GM21381 (cell line): ENCODE data around the gene CDC23.
"Not testable (repeated sequence)": the region's sequence is repeated elsewhere in the genome, so short reads cannot be mapped to it uniquely, and the experiment has no call there.

ENCODE experiments used
- ATAC-seq: cut with Tn5 transposase; IDR thresholded peaks from one replicate; pipeline ENCODE4 v1.9.1; 2021; ENCODE audit warnings: mild to moderate bottlenecking, moderate library complexity; ENCODE audit not compliant: unreplicated experiment

CDC23 gene

DNA sequence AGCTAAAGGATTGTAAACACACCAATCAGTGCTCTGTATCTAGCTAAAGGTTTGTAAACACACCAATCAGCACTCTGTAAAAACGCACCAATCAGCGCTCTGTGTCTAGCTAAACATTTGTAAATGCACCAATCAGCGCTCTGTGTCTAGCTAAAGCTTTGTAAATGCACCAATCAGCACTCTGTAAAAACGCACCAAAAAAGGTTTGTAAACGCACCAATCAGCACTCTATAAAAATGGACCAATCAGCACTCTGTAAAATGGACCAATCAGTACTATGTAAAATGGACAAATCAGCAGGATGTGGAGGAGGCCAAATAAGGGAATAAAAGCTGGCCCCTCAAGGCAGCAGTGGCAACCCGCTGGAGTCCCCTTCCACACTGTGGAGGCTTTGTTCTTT is 69.5 kb downstream of the CDC23 start:
- ATAC-seq: not testable (repeated sequence)

DNA sequence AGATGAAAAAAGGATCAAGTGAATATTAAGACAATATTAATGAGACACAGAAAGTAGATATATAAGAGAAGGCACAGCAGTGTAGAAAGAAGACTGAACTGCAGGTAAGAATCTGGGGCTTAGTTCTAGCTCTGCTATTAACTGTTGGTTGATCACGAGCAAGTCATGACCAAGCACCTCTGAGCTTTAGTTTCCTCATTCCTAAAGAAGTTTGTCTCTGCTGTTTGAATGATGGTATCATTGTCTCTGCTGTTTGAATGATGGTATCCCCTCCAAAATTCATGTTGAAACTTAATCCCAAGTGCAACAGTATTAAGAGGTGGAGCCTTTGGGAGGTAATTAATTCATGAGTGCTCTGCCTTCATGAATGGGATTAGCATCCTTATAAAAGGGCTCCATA is 71.4 kb downstream of the CDC23 start:
- ATAC-seq: no peak

DNA sequence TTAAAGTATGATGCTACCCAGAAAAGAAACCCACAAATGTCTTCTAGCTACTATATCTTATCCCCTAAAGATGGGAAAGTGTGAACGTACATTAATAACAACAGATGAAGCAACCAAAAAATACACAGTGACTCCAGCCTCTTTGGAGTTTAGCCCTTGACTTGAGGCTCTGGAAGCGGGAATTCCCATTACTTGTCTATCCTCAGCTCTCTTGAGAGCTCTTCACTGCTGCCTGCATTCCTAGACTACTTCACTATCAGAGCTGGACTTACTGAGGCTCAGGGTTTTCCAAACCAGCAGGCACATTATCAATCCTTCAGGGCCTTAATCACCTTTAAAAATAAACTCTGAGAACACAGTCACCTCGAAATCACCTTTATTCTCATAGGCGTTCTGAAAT is 72.9 kb downstream of the CDC23 start:
- ATAC-seq: no peak

DNA sequence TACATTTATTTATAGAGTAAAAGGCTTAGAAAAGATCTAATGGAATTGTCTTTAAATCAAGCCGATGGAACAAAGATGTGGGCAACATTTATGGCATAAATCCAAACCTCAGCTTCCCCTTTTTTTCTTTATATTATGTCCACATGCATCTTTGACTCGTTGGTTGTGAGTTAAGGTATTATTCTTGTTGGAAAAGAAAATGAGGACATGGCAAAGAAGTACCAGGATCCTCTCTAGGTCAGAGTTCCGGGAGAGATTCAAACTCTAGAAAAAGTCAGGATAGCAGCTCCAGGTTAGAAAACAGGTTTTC is 73.4 kb downstream of the CDC23 start:
- ATAC-seq: no peak

DNA sequence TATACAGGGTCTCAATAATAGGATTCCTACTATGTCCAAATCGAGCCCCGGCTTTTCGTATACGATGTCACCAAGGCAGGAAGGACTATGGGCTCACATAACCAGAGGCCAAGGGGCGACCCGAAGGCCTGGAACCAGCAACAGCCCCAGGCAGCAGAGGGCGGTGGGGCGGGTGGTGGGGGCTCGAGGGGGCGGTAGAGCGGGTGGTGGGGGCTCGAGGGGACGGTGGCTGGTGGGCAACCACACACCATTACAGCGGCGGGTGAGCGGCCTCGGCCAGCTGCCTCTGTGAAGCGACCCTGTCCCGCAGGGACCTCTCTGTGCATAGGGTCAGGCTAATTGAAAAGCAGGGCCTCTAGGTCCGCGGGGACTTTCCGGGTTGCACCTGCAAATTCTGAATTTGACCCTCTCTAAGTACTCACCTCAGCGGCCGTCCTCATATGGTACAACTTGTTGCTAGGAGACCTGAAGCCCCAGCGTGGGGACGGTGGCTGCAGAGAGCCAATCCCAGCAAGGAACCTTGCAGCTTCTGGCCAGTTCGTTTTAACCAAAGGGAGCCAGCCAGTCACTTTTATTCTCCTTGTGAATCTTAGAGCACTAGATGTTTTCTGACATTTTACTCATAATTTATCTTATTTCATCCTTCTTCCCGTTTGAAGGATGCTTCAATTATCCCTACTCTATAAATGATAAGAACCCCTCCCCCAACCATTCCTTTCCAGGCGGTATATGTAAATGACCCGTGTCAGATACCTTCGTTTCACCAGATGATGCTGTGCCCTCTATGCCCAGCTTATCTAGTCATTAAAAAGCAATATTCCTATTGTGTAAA is 74.0 kb downstream of the CDC23 start, which contains the start of gene NME5:
NME5 (minus strand) TSS at position 480 of the 832 bp plus-strand sequence. CDS start 648 bp downstream, outside the sequence.
- ATAC-seq: no peak
